Esophagus muscularis mucosa (tissue), 4 donors: Measurements from ENCODE around the gene IGSF5. TPM values are rescaled to one million over a fixed set of nuclear protein-coding genes. Genes with fewer than 3 reads are reported as not detected.

Experiments
- DNase-seq: peaks from one replicate; pipeline ENCODE4 v3.0.0-alpha.2; 2017; ENCODE audit errors: extremely low spot score
- H3K27ac ChIP-seq, 4 donors: fragments of 200-600 bp; sonication (generic); replicated peaks in 1 of 4; 1 replicate in 3 of 4; 2 replicates in 1 of 4; pipeline ENCODE4 v1.5.1; 2016 to 2019; ENCODE audit warnings: mild to moderate bottlenecking in 1 of 4
- H3K27me3 ChIP-seq, 4 donors: fragments of 200-600 bp; sonication (generic); one replicate each; pipeline versions ENCODE4 v1.5.1 to v1.6.0; 2016 to 2019
- H3K36me3 ChIP-seq, 4 donors: fragments of 200-600 bp; sonication (generic); one replicate each; pipeline ENCODE4 v1.5.1; 2016 to 2019
- H3K4me1 ChIP-seq, 4 donors: fragments of 200-600 bp; sonication (generic); one replicate each; pipeline ENCODE4 v1.5.1; 2016 to 2019
- H3K4me3 ChIP-seq, 4 donors: fragments of 200-600 bp; sonication (generic); 1 replicate in 2 of 4; 2 replicates in 2 of 4; pipeline ENCODE4 v1.5.1; 2016 to 2019; ENCODE audit warnings: mild to moderate bottlenecking in 4 of 4, moderate library complexity in 1 of 4
- H3K9me3 ChIP-seq, 4 donors: fragments of 200-600 bp; sonication (generic); 1 replicate in 3 of 4; 2 replicates in 1 of 4; pipeline ENCODE4 v1.5.1; 2016 to 2019
- CTCF ChIP-seq, 3 experiments: fragments of 200-600 bp in 2 of 3; fragments of 450-650 bp in 1 of 3; sonication (generic) in 2 of 3; IDR thresholded peaks; one replicate each; pipeline ENCODE4 v1.5.1; 2017 to 2019; ENCODE audit warnings: antibody characterized with exemption in 3 of 3, mild to moderate bottlenecking in 2 of 3, moderate library complexity in 1 of 3
- EP300 ChIP-seq: sonication (generic); formaldehyde crosslinking; IDR thresholded peaks from one replicate; pipeline ENCODE4 v1.6.1; 2017; ENCODE audit warnings: antibody characterized with exemption
- POLR2A ChIP-seq: fragments of 450-650 bp; IDR thresholded peaks from one replicate; pipeline ENCODE4 v1.6.1; 2017; ENCODE audit warnings: antibody characterized with exemption, moderate library complexity, mild to moderate bottlenecking, low read depth
- POLR2AphosphoS5 ChIP-seq, 2 donors: sonication (generic); formaldehyde crosslinking; IDR thresholded peaks; one replicate each; pipeline ENCODE4 v1.6.1; 2017; ENCODE audit warnings: antibody characterized with exemption in 2 of 2
- WGBS: methylation state at CpG from one replicate; pipeline ENCODE4 v1.1.5; 2018; 5-methylcytosine and 5-hydroxymethylcytosine counted together
- intact Hi-C: fragments of 100-400 bp; cut with DNase I; formaldehyde crosslinking; loops from one replicate; pipeline ENCODE4 v1.15.1; 2023
- total RNA-seq, 4 donors: library from RNA; depleted of rRNA; stranded (reverse); fragments of >200 nt; gene quantifications; one replicate each; pipeline versions ENCODE4 v1.1.0 to v1.2.1, GENCODE V29; 2016

The IGSF5 gene
- total RNA-seq, 4 donors from 2014 or later = not detected

- TF ChIP-seq POLR2A = no peak
- no peak for TF ChIP-seq EP300
- TF ChIP-seq CTCF (IDR thresholded peaks at IDR 0.05) = no peak
- TF ChIP-seq POLR2AphosphoS5 (IDR thresholded peaks at IDR 0.05) = no peak
- H3K27ac ChIP-seq = no peak overlapping the region
- no peak overlapping the region for H3K4me3 ChIP-seq
- DNase-seq = no peak
- WGBS = 81% methylated on average over 3 of the region's 3 CpGs
- no peaks in the 10 kb centered on the region for H3K9me3 ChIP-seq
- H3K36me3 ChIP-seq = no peaks in the 10 kb centered on the region
- no peaks in the 10 kb centered on the region for H3K27me3 ChIP-seq
- intact Hi-C loops = no loop called here
- no peaks in the 10 kb centered on the region for H3K4me1 ChIP-seq
Observed at GRCh38 chr21:39807738-39808137, 62.8 kb downstream of the IGSF5 start.

GRCh38 chr21:39809936-39810335, 65.0 kb downstream of the IGSF5 start:
- H3K27me3 ChIP-seq = no peaks in the 10 kb centered on the region
- no peak overlapping the region for H3K27ac ChIP-seq
- no peak for DNase-seq
- intact Hi-C loops = no loop called here
- H3K36me3 ChIP-seq = no peaks in the 10 kb centered on the region
- no peaks in the 10 kb centered on the region for H3K9me3 ChIP-seq
- WGBS = 90% methylated on average over 5 of the region's 5 CpGs
- no peak overlapping the region for H3K4me3 ChIP-seq
- H3K4me1 ChIP-seq = no peaks in the 10 kb centered on the region
- TF ChIP-seq POLR2AphosphoS5 (IDR thresholded peaks at IDR 0.05) (no peak), POLR2A (no peak), EP300 (no peak), CTCF (IDR thresholded peaks at IDR 0.05) (no peak)

GRCh38 chr21:39812983-39813382, 68.0 kb downstream of the IGSF5 start:
- intact Hi-C loops = no loop called here
- Histone ChIP-seq H3K4me1 (no peaks in the 10 kb centered on the region), H3K36me3 (no peaks in the 10 kb centered on the region), H3K27me3 (no peaks in the 10 kb centered on the region), H3K9me3 (no peaks in the 10 kb centered on the region), H3K27ac (no peak overlapping the region), H3K4me3 (no peak overlapping the region)
- no peak for DNase-seq
- TF ChIP-seq CTCF (IDR thresholded peaks at IDR 0.05) (no peak), POLR2A (no peak), EP300 (no peak), POLR2AphosphoS5 (IDR thresholded peaks at IDR 0.05) (no peak)
- WGBS = 89% methylated on average over 1 of the region's 1 CpG

- TF ChIP-seq CTCF (IDR thresholded peaks at IDR 0.05) (no peak), EP300 (no peak), POLR2A (no peak), POLR2AphosphoS5 (IDR thresholded peaks at IDR 0.05) (no peak)
- Histone ChIP-seq H3K4me3 (no peak overlapping the region), H3K4me1 (no peaks in the 10 kb centered on the region), H3K27me3 (no peaks in the 10 kb centered on the region), H3K27ac (no peak overlapping the region), H3K36me3 (no peaks in the 10 kb centered on the region), H3K9me3 (no peaks in the 10 kb centered on the region)
- intact Hi-C loops = no loop called here
- no peak for DNase-seq
- 70% methylated on average over 2 of the region's 2 CpGs for WGBS
Observed at GRCh38 chr21:39818557-39818956, 73.6 kb downstream of the IGSF5 start.

- no peak for DNase-seq
- H3K27me3 ChIP-seq = no peaks in the 10 kb centered on the region
- H3K36me3 ChIP-seq = no peaks in the 10 kb centered on the region
- no peak overlapping the region for H3K27ac ChIP-seq
- intact Hi-C loops = no loop called here
- no peaks in the 10 kb centered on the region for H3K9me3 ChIP-seq
- H3K4me3 ChIP-seq = no peak overlapping the region
- H3K4me1 ChIP-seq = no peaks in the 10 kb centered on the region
- TF ChIP-seq CTCF (IDR thresholded peaks at IDR 0.05) (no peak), POLR2A (no peak), POLR2AphosphoS5 (IDR thresholded peaks at IDR 0.05) (no peak), EP300 (no peak)
- WGBS = 95% methylated on average over 3 of the region's 3 CpGs
Observed at GRCh38 chr21:39822042-39822441, 77.1 kb downstream of the IGSF5 start.
